GM19099 (cell line): ENCODE results near the gene KLHL30.

Experiments used
- POLR2A ChIP-seq: IDR thresholded peaks from 3 replicates; pipeline ENCODE4 v1.6.1; 2011; ENCODE audit warnings: low read depth; ENCODE audit not compliant: insufficient read length; ENCODE audit errors: extremely low read depth

The KLHL30 gene

DNA sequence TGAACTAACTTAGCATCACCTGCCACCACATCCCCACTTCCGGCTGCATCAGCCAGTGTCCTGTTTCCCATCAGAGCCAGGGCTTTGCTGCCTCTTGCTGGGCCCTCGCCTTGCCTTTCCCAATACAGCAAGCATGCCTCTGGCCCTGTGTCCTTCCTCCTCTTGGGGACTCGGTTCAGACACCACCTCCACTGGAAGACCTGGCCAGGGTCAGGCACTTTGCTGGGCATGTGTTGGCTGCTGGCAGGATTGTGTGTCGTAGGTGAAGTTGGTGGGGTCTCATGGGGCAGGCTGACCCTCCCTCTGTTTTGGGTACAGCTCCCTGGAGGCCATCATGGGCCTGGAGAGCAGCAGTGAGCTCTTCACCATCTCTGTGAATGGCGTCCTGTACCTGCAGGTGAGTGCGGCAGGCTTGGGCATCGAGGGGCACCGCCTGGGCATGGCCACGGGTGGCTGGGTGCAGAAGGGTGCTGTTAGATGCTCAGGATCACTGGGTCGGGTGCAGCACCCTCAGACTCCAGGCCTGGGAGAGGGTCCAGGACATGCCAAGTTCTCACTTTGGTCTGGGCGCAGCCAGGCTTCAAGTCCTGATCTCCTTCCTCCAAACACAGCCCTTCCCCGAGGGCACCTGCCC, 26.9 kb downstream of the KLHL30 start:
- no peak for TF ChIP-seq POLR2A

GRCh38 chr2:238166391-238167343, 28.2 kb downstream of the KLHL30 start:
- no peak for TF ChIP-seq POLR2A

DNA sequence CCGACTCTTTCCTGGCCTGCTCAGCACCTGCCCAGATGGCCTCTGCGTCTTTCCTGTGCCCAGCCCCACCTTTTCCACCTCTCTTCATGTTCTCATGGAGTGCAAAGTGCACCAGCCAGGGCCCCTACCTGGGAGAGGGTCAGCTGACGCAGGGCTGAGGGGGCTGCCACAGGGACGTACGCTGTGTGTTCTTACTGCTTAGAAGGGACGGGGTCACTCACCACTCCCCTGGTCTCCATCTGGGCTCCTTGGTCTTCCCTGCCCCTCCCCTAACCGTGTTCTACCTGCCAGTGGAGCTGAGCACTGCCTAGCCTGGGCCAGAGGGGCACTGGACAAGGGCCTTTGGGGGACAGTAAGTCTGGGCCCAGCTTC, 28.9 kb downstream of the KLHL30 start:
- no peak for TF ChIP-seq POLR2A

GRCh38 chr2:238167761-238168160, 29.3 kb downstream of the KLHL30 start:
- TF ChIP-seq POLR2A = no peak

- no peak for TF ChIP-seq POLR2A
These were observed 30.0 kb downstream of the KLHL30 start for GRCh38 chr2:238168196-238169047.

- TF ChIP-seq POLR2A = no peak
These were observed 30.7 kb downstream of the KLHL30 start for GRCh38 chr2:238169048-238169707.

DNA sequence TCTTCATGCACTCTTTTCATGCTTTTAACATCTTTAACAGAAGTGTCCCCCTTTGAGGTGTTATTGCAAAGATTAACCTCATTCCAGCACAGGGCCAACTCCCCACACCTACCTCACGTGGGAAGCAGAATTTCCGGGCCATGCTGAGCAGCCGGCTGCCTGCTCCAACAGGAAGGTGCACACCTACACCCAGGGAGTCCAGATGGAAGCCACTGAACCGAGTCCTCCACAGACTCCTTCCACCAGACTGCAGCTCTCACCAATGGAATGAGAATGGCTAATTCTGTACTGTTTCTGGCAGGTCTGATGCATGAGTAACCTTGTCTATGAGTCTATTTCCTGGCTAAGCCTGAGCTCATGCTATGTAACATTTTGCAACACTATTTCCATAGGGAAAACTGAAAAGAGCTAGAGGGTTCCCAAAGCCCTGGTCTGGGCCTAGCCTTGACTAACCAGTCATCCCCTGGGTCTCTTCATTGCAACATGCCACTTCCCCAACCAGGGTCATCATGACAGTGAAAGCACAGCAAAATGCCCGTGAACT, 31.3 kb downstream of the KLHL30 start:
- no peak for TF ChIP-seq POLR2A

DNA sequence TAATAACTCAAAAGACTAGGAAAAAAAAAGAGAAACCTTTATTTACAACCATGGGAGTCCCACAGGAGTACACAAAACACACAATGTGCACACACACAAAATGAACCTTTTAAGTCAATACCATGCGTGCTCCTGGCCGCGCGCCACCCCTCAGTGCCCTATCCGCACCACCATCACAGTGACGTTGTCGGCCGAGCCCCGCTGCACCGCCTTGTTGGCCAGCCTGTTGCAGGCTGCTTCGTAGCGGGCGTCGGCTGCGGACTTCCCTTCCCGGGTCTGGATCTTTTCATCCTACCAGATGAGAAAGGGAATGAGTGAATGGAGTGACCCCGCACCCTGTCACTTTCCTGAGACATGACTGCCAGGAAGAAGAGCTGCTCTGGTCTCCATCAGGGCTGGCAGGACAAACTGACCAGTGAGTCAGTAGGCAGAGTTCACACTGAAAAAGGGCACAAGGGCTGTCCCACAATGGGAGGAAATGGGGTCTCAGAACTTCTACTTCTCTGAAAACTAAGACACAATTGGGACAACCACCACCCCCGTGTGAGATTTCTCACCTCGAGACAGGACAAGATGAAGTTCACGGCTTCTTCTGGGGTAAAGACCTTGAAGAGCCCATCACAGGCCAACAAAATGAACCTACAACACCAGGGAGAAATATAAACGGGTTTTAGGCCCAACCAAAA, 32.1 kb downstream of the KLHL30 start:
- no peak for TF ChIP-seq POLR2A

GRCh38 chr2:238171575-238172187, 33.2 kb downstream of the KLHL30 start:
- no peak for TF ChIP-seq POLR2A

GRCh38 chr2:238172439-238172838, 34.0 kb downstream of the KLHL30 start:
- no peak for TF ChIP-seq POLR2A

GRCh38 chr2:238173692-238174091, 35.2 kb downstream of the KLHL30 start:
- no peak for TF ChIP-seq POLR2A

DNA sequence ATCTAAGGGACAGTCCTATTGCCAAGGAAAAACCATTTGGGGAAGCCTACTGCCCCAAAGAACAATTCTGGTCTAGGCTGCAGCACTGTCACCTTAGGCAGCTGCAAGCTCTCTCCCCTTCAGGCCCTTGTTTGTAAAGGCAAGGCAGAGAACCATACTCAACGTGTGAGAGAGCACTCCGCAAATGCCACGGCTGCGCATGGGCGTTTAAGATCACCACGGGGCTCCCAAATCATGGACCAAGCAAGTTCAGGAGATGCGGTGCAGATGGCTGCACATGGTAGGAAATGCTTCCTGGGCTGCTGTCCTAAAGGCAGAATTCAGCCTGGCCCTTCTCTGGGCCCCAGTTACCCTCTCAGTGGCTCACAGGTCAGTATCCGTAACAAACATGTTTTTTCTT, 35.8 kb downstream of the KLHL30 start:
- no peak for TF ChIP-seq POLR2A

GRCh38 chr2:238174701-238175100, 36.2 kb downstream of the KLHL30 start:
- TF ChIP-seq POLR2A = no peak

GRCh38 chr2:238176613-238177012, 38.1 kb downstream of the KLHL30 start:
- no peak for TF ChIP-seq POLR2A

- no peak for TF ChIP-seq POLR2A
These were observed 42.1 kb downstream of the KLHL30 start for GRCh38 chr2:238180554-238180953.
